KOPT-K1 (cell line): ENCODE measurements around the gene CLEC5A.
"Not testable (repeated sequence)": the region's sequence is repeated elsewhere in the genome, so short reads cannot be mapped to it uniquely, and the experiment has no call there.

ENCODE experiments used
- H3K27ac ChIP-seq: fragments of 200-600 bp; sonication (generic); 2 replicates; pipeline ENCODE4 v1.5.1; 2016; ENCODE audit warnings: antibody characterized with exemption, mild to moderate bottlenecking, low read depth, low read length; ENCODE audit not compliant: poor library complexity, severe bottlenecking
- H3K36me3 ChIP-seq: fragments of 200-600 bp; sonication (generic); 2 replicates; pipeline ENCODE4 v1.5.1; 2017; ENCODE audit warnings: antibody characterized with exemption, mild to moderate bottlenecking, low read length, moderate library complexity; ENCODE audit not compliant: insufficient read depth
- H3K9me3 ChIP-seq: fragments of 200-600 bp; sonication (generic); 2 replicates; pipeline ENCODE4 v1.5.1; 2017; ENCODE audit warnings: antibody characterized with exemption, low read length, mild to moderate bottlenecking; ENCODE audit not compliant: insufficient read depth, poor library complexity, severe bottlenecking

Gene CLEC5A

GRCh38 chr7:141946796-141947195 is at the start of gene CLEC5A:
Gene CLEC5A, minus strand, starts transcription at chr7:141946974. Its CDS starts 682 bp downstream, at chr7:141946292.
- H3K36me3 ChIP-seq, result no peaks in the 10 kb centered on the region
- H3K9me3 ChIP-seq, result no peaks in the 10 kb centered on the region
- no peak within 1 kb of the TSS for H3K27ac ChIP-seq

- H3K9me3 ChIP-seq, result no peaks in the 10 kb centered on the region
- H3K27ac ChIP-seq, result no peak overlapping the region
- no peaks in the 10 kb centered on the region for H3K36me3 ChIP-seq
Measured at GRCh38 chr7:141993354-141993753, 46.6 kb upstream of the CLEC5A start.

GRCh38 chr7:141992688-141993087 is 45.9 kb upstream of the CLEC5A start:
- no peak overlapping the region for H3K27ac ChIP-seq
- no peaks in the 10 kb centered on the region for H3K36me3 ChIP-seq
- H3K9me3 ChIP-seq, result no peaks in the 10 kb centered on the region

GRCh38 chr7:141992156-141992555 is 45.4 kb upstream of the CLEC5A start:
- Histone ChIP-seq H3K36me3 (no peaks in the 10 kb centered on the region), H3K9me3 (no peaks in the 10 kb centered on the region), H3K27ac (no peak overlapping the region)

GRCh38 chr7:141991140-141991539 is 44.4 kb upstream of the CLEC5A start:
- H3K36me3 ChIP-seq, result no peaks in the 10 kb centered on the region
- no peak overlapping the region for H3K27ac ChIP-seq
- H3K9me3 ChIP-seq, result no peaks in the 10 kb centered on the region

GRCh38 chr7:141990011-141990725 is 43.4 kb upstream of the CLEC5A start:
- Histone ChIP-seq H3K27ac (no peak overlapping the region), H3K9me3 (no peaks in the 10 kb centered on the region), H3K36me3 (no peaks in the 10 kb centered on the region)

GRCh38 chr7:141987803-141988202 is 41.0 kb upstream of the CLEC5A start:
- H3K27ac ChIP-seq, H3K9me3 ChIP-seq, H3K36me3 ChIP-seq: not testable (repeated sequence)

GRCh38 chr7:141986923-141987322 is 40.1 kb upstream of the CLEC5A start:
- Histone ChIP-seq H3K36me3 (no peaks in the 10 kb centered on the region), H3K9me3 (no peaks in the 10 kb centered on the region), H3K27ac (no peak overlapping the region)

GRCh38 chr7:141985926-141986325 is 39.2 kb upstream of the CLEC5A start:
- not testable (repeated sequence) for H3K27ac ChIP-seq

GRCh38 chr7:141979568-141979967 is 32.8 kb upstream of the CLEC5A start:
- no peaks in the 10 kb centered on the region for H3K9me3 ChIP-seq
- H3K27ac ChIP-seq, result no peak overlapping the region
- H3K36me3 ChIP-seq, result no peaks in the 10 kb centered on the region

More at GRCh38 chr7:141985926-141986325, 39.2 kb upstream of the CLEC5A start:
- not testable (repeated sequence) for H3K36me3 ChIP-seq, H3K9me3 ChIP-seq

- no peak overlapping the region for H3K27ac ChIP-seq
Measured at GRCh38 chr7:141978351-141978750, 31.6 kb upstream of the CLEC5A start.

GRCh38 chr7:141976524-141977245 is 29.9 kb upstream of the CLEC5A start:
- Histone ChIP-seq H3K9me3 (no peaks in the 10 kb centered on the region), H3K36me3 (no peaks in the 10 kb centered on the region), H3K27ac (no peak overlapping the region)

More at GRCh38 chr7:141978351-141978750, 31.6 kb upstream of the CLEC5A start:
- Histone ChIP-seq H3K9me3 (no peaks in the 10 kb centered on the region), H3K36me3 (no peaks in the 10 kb centered on the region)

GRCh38 chr7:141975806-141976523 is 29.2 kb upstream of the CLEC5A start:
- no peak overlapping the region for H3K27ac ChIP-seq

GRCh38 chr7:141974831-141975230 is 28.1 kb upstream of the CLEC5A start:
- Histone ChIP-seq H3K36me3 (no peaks in the 10 kb centered on the region), H3K27ac (no peak overlapping the region), H3K9me3 (no peaks in the 10 kb centered on the region)

More at GRCh38 chr7:141975806-141976523, 29.2 kb upstream of the CLEC5A start:
- no peaks in the 10 kb centered on the region for H3K9me3 ChIP-seq
- H3K36me3 ChIP-seq, result no peaks in the 10 kb centered on the region

GRCh38 chr7:141973673-141974072 is 26.9 kb upstream of the CLEC5A start, which contains the start of gene TAS2R38:
Gene TAS2R38, minus strand, starts transcription at chr7:141973773. Its CDS starts 84 bp downstream, at chr7:141973689.
- Histone ChIP-seq H3K36me3 (no peaks in the 10 kb centered on the region), H3K9me3 (no peaks in the 10 kb centered on the region), H3K27ac (no peak within 1 kb of the TSS)
